Kidney glomerular epithelial cell (primary cell): ENCODE measurements around the gene ZC3H11A.

Source experiments
- DNase-seq: peaks from one replicate; lab custom pipeline; 2025; lab: John Stamatoyannopoulos, UW

ZC3H11A gene

DNA sequence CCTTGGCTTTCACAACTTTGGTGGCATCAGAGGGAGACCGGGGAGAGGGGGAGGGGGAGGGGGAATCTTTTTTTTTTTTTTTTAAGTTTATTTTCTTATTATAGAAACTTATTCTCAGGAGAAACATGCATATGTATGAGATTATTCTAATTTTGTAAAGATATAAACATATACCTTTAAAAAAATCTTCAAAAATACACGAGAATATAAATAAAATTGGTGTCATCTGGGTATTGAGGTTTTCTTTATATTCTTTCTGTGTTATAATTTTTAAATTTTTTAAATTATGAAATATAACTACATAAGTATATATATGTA is 47.1 kb downstream of the ZC3H11A start:
- DNase-seq = no peak

DNA sequence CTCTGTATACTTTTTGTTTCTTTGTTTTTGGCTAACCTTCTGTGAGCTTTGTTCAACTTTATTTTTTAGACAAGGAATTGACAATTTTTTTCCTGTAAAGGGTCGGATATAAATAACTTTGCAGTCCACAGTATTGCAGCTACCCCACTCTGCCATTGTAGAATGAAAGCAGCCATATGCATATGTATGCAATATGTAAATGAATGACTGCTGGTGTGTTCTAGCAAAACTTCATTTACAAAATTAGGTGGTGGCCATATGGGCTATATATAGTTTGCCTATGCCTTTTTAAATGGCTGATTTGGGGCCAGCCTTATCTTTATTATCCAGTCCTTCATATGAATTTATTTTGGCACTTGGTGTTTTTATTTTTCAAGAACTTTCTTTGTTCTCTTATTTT is 48.0 kb downstream of the ZC3H11A start:
- DNase-seq = no peak
